ENCODE results near the gene RALGAPA2. TPM values are rescaled to one million over a fixed set of nuclear protein-coding genes. Genes with fewer than 3 reads are reported as not detected.
"Not testable (repeated sequence)": the region's sequence is repeated elsewhere in the genome, so short reads cannot be mapped to it uniquely, and the experiment has no call there.

The RALGAPA2 gene
- total and polyA plus RNA-seq, 2 experiments from 2014 or later = 14.5 to 35.5 TPM

DNA sequence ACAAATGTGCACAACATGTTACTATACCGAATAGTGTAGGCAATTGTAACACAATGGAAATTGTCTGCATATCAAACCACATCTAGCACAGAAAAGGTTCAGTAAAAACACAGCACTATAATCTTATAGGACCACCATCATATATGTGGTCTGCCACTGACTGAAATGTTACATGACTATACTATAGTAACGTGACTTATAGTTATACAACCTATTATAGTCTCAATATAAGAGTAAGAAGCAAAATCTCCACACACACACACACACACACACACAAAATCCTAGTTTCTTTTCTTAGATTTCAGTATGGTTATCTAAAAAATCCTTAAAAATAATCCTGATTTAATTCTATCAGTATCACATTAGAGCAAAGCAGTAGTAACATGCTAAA, 164.6 kb downstream of the RALGAPA2 start:
- no peak for DNase-seq (ENCODE audit: low read depth in 1 of 2, low spot score in 1 of 2)
- no peaks in the 10 kb centered on the region for H3K36me3 ChIP-seq
- TF ChIP-seq, protein P1, sequence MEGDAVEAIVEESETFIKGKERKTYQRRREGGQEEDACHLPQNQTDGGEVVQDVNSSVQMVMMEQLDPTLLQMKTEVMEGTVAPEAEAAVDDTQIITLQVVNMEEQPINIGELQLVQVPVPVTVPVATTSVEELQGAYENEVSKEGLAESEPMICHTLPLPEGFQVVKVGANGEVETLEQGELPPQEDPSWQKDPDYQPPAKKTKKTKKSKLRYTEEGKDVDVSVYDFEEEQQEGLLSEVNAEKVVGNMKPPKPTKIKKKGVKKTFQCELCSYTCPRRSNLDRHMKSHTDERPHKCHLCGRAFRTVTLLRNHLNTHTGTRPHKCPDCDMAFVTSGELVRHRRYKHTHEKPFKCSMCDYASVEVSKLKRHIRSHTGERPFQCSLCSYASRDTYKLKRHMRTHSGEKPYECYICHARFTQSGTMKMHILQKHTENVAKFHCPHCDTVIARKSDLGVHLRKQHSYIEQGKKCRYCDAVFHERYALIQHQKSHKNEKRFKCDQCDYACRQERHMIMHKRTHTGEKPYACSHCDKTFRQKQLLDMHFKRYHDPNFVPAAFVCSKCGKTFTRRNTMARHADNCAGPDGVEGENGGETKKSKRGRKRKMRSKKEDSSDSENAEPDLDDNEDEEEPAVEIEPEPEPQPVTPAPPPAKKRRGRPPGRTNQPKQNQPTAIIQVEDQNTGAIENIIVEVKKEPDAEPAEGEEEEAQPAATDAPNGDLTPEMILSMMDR (IDR thresholded peaks at IDR 0.05; ENCODE audit: low read depth, low read length) = no peak
- no peak overlapping the region for H3K4me3 ChIP-seq
- H3K27me3 ChIP-seq = no peaks in the 10 kb centered on the region
- H3K4me1 ChIP-seq (ENCODE audit: low read depth) = no peaks in the 10 kb centered on the region
- H3K9me3 ChIP-seq (ENCODE audit: low read depth) = no peaks in the 10 kb centered on the region
- no peak overlapping the region for H3K27ac ChIP-seq

GRCh38 chr20:20547221-20547875, 165.1 kb downstream of the RALGAPA2 start:
- H3K27ac ChIP-seq = no peak overlapping the region
- peak in 1 of 2 donors; percentile 9 for DNase-seq (ENCODE audit: low read depth in 1 of 2, low spot score in 1 of 2)
- no peaks in the 10 kb centered on the region for H3K36me3 ChIP-seq
- TF ChIP-seq, protein P1 (IDR thresholded peaks at IDR 0.05; ENCODE audit: low read depth, low read length) = no peak
- H3K27me3 ChIP-seq = no peaks in the 10 kb centered on the region
- H3K9me3 ChIP-seq (ENCODE audit: low read depth) = no peaks in the 10 kb centered on the region
- no peak overlapping the region for H3K4me3 ChIP-seq
- no peaks in the 10 kb centered on the region for H3K4me1 ChIP-seq (ENCODE audit: low read depth)

- no peaks in the 10 kb centered on the region for H3K9me3 ChIP-seq (ENCODE audit: low read depth)
- no peak for DNase-seq (ENCODE audit: low read depth in 1 of 2, low spot score in 1 of 2)
- H3K4me1 ChIP-seq (ENCODE audit: low read depth) = no peaks in the 10 kb centered on the region
- no peaks in the 10 kb centered on the region for H3K27me3 ChIP-seq
- no peak overlapping the region for H3K27ac ChIP-seq
- no peak overlapping the region for H3K4me3 ChIP-seq
- TF ChIP-seq, protein P1 (IDR thresholded peaks at IDR 0.05; ENCODE audit: low read depth, low read length) = no peak
- no peaks in the 10 kb centered on the region for H3K36me3 ChIP-seq
These were observed 166.0 kb downstream of the RALGAPA2 start for GRCh38 chr20:20546402-20546801.

DNA sequence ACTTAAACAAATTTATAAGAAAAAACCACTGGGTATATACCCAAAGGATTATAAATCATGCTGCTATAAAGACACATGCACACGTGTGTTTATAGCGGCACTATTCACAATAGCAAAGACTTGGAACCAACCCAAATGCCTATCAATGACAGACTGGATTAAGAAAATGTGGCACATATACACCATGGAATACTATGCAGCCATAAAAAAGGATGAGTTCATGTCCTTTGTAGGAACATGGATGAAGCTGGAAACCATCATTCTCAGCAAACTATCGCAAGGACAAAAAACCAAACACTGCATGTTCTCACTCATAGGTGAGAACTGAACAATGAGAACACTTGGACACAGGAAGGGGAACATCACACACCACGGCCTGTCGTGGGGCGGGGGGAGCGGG, 169.1 kb downstream of the RALGAPA2 start:
- H3K36me3 ChIP-seq; H3K27me3 ChIP-seq; H3K4me3 ChIP-seq; H3K4me1 ChIP-seq (ENCODE audit: low read depth); DNase-seq (ENCODE audit: low read depth in 1 of 2, low spot score in 1 of 2); H3K27ac ChIP-seq; H3K9me3 ChIP-seq (ENCODE audit: low read depth): not testable (repeated sequence)

GRCh38 chr20:20536240-20536933, 176.1 kb downstream of the RALGAPA2 start:
- H3K4me3 ChIP-seq = no peak overlapping the region
- no peak overlapping the region for H3K27ac ChIP-seq
- DNase-seq (ENCODE audit: low read depth in 1 of 2, low spot score in 1 of 2) = no peak
- TF ChIP-seq, protein P1 (IDR thresholded peaks at IDR 0.05; ENCODE audit: low read depth, low read length) = no peak
- H3K36me3 ChIP-seq = no peaks in the 10 kb centered on the region
- H3K9me3 ChIP-seq (ENCODE audit: low read depth) = no peaks in the 10 kb centered on the region
- no peaks in the 10 kb centered on the region for H3K27me3 ChIP-seq
- H3K4me1 ChIP-seq (ENCODE audit: low read depth) = no peaks in the 10 kb centered on the region

- TF ChIP-seq, protein P1 (IDR thresholded peaks at IDR 0.05; ENCODE audit: low read depth, low read length) = no peak
- Histone ChIP-seq H3K36me3 (no peaks in the 10 kb centered on the region), H3K4me3 (no peak overlapping the region)
These were observed 177.4 kb downstream of the RALGAPA2 start for GRCh38 chr20:20535051-20535450.

More at GRCh38 chr20:20535051-20535450, 177.4 kb downstream of the RALGAPA2 start:
- Histone ChIP-seq H3K27me3 (no peaks in the 10 kb centered on the region), H3K4me1 (ENCODE audit: low read depth) (no peaks in the 10 kb centered on the region), H3K27ac (no peak overlapping the region), H3K9me3 (ENCODE audit: low read depth) (no peaks in the 10 kb centered on the region)
- DNase-seq (ENCODE audit: low read depth in 1 of 2, low spot score in 1 of 2) = no peak
